HG02884 (cell line): Measurements from ENCODE around the gene C14orf119.
A peak's percentile ranks its signal among the peaks of the same experiment; 100 is the strongest.

Experiments
- ATAC-seq: cut with Tn5 transposase; IDR thresholded peaks from one replicate; pipeline ENCODE4 v1.9.1; 2021; ENCODE audit warnings: mild to moderate bottlenecking, moderate library complexity; ENCODE audit not compliant: unreplicated experiment

C14orf119 gene, protein sequence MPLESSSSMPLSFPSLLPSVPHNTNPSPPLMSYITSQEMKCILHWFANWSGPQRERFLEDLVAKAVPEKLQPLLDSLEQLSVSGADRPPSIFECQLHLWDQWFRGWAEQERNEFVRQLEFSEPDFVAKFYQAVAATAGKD

DNA sequence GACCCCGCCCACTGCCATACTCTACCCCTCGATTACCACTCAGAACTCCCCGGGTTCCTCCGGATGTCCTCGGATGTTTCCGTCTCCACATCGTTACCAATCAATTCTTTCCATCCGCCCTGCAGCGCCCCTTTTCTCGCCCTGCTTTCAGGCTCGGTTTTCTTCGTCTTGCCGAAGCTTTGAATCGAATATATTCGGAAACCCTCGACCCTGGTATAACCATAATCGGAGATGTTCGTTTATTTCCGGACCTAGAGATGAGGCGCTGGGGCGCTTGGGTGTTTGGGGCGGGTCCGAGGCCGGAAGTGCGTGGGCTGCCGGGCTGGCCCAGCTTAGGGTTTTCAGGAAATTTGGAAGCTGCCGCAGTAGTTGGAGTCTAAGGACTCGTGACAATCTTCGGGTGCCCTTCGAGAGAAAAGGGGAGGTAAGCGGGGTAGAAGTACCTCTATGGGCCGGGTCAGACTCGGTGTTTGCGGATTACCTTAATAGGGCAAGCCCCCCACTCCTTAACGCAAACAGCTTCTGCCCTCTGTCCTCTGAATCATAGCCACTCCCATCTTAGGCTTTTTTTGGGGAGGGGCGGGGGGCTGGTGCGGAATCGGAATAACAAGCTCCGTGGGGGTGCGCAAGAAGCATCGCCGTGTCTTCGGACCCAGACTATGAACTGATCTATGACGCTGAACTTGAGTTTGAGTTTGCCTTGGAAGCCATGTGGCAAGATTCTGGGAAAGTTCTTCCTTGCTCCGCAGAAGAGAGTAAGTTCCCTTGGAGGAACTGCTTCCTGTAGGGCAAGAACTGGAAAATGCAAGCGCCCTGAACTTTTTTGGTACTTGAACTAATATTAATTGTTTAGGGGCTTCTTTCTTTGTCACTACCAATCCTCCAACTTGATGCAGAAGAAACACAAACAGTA is at the start of gene C14orf119:
Gene C14orf119, plus strand, starts transcription at position 310 of the 913 bp plus-strand sequence. CDS start 2,154 bp downstream, outside the sequence.
- ATAC-seq = peak; percentile 84

DNA sequence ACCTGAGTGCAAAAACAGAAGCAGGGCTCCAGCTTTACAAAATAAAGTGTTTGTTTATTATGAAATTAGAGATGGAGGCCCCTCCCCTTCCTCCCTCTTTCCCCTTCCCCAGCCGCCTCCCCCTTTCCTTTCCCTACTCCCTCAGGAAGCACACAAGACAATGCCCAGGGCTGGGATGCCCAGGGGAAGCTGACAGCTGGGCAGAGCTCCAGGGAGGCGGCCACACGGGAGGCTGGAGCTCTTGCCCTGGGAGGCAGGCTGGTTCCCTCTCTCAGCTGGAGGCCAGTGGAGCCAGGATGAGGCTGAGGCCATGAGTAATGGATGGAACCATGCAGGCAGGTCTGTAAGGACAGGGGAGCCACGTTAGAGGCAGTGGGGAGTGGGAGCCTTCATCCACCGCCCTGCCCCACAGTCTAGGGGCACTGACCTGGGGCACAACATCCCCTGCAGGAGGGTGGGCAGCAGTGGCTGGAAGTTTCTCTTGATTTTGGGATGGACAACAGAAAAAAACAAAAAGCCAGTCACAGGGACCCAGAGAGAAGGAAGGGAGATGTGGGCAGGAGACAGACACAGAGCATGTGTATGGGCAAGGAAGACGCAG is 48.2 kb upstream of the C14orf119 start:
- ATAC-seq = no peak

DNA sequence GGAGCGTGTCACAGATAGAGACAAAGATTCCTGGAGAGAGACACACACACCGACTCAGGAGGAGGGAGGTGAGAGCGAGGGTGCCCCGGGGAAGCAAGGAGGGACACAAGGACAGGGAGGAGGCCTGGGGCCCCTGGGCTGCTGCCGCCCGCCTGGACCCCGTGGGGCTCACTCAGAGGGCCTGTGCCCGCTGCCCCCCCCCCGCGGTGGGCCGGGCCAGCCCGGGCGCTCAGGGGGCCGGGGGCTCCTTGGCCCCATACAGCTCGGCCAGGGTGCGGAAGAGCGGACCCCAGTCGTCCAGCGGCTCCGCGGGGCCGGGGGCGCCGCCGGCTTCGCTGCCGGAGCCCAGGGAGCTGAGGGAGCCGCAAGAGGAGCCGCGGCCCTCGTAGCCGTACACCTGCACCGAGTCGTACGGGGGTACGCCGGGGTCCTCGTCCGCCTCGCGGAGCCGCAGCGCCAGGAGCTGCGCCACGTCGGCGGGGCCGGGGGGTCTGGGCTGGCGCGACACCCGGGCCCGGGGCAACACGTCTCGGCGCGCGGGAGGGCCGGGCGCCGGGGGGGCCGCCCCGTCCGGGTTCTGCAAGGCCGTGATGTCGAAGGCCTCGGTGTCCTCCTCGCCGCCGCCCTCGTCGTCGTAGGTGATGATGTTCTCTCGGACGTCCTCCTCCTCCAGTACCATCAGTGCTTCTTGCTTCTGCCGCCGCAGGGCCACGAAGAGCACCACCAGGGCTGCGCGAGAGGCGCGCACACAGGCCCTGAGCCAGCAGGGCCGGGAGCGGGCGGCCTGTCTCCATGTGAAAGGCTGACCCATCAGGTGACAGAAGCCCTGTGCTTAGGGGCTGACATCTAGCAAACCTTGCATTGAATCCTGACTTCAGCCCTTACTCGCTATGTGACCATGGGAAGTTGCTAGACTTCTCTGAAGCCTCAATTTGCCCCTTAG is 47.3 kb upstream of the C14orf119 start:
- no peak for ATAC-seq

DNA sequence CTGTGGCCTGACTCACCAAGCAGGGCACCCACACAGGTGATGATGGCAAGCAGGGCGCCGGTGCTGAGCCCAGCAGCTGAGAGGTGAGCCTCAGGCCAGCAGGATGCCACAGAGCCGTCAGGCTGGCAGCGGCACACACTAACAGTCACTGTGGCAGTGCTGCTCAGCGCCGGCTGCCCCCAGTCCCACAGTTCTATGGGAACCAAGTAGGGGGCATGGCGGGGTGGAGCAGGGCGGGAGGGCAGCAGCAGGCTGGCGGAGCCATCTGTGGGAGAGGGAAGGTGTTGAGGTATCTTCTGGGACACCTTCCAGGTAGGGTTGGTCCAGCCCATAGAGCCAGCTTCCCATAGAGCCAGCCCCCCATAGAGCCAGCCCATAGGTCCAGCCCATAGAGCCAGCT is 46.3 kb upstream of the C14orf119 start:
- ATAC-seq = no peak

DNA sequence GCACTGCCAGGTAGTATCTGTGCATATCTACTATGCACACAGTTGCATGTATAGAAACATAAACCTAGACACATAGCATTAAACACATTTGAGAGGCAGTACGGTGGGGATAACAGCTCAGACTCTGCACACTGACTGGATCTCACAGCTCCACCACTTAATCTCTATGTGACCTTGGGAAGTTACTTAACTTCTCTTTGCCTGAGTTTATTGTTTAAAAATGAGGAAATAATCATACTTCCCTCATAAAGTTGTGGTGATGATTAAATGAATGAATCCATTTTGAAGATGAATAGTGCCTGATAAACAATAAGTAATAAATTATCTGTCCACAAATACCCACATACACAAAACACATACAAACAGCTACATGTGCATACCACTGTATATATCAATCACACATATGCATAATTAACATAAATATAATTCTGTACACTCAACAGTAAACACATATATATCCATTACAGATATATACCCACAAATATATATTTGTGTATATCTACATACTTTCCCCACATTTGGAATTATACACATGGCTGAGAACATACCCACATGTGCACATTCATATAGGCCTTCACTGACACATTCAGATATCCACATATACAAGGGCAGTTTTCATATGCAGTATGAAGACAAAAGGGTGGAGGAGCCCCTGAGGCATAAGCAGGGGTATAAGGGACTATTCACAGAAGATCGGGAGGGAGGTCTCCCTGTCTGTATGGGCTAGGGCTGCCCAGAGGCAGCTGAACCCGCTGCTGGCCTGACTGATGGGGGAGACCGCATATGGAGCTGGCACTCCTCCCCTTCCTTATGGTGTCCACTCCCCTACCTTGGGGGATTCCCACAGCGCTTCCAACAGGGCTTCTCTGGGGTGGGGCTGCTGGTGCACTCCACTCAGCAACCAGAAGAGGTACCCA is 43.9 kb upstream of the C14orf119 start:
- no peak for ATAC-seq

DNA sequence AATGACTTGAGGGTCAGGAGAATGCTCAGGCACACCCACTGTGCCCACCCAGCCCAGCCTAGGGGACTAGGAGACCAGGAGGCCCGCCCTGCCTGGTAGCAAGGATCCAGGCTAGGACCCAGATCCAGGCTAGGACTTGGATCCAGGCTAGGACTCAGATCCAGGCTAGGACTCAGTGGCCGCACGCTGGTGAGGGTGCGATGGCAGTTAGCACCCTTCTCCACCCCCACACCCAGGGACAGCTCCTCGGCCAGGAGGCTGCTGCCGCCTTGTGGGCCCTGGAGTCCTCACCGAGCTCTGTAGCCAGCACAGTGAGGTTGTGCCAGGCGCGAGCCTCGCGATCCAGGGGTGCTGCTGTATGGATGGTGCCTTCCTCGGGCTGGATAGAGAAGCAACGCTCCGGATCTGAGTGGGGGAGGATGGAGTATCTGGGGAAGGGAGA is 43.1 kb upstream of the C14orf119 start:
- no peak for ATAC-seq

DNA sequence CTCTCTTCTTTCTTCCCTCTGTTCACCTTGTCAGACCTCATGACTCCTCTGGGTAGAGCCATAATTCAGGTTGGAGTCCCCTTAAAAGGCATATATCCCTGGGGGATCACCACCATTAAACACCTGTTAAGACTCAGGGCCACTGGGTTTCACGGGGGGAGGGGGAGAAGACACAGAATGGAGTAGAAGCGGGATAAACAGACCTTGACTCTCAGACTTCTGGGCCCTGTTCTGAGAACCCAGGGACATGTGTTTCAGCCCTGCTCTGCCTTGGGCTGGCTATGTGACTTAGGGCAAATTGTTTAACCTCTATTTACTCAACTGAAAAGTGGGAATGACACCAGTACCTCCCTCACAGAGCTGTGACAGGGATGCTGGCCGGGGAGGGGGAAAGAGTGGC is 42.6 kb upstream of the C14orf119 start:
- no peak for ATAC-seq

DNA sequence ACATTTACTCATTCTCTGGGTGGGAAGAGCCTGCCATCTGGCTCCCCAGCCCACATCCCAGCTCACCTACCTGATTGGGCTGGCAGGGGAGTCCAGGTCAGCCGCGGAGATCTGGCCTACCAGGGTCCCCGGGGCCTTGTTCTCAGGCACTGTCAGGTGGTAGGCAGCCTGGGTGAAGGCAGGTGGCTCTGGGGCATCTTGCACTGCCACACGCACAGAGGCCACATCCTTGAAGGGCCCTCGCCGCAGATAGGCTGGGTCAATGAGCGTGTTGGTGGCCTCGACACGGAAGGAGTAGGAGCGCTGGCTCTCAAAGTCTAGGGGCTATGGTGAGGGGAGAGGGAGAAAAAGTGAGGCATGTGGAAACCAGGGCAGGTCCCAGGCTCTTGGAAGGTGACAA is 41.9 kb upstream of the C14orf119 start:
- ATAC-seq = no peak

DNA sequence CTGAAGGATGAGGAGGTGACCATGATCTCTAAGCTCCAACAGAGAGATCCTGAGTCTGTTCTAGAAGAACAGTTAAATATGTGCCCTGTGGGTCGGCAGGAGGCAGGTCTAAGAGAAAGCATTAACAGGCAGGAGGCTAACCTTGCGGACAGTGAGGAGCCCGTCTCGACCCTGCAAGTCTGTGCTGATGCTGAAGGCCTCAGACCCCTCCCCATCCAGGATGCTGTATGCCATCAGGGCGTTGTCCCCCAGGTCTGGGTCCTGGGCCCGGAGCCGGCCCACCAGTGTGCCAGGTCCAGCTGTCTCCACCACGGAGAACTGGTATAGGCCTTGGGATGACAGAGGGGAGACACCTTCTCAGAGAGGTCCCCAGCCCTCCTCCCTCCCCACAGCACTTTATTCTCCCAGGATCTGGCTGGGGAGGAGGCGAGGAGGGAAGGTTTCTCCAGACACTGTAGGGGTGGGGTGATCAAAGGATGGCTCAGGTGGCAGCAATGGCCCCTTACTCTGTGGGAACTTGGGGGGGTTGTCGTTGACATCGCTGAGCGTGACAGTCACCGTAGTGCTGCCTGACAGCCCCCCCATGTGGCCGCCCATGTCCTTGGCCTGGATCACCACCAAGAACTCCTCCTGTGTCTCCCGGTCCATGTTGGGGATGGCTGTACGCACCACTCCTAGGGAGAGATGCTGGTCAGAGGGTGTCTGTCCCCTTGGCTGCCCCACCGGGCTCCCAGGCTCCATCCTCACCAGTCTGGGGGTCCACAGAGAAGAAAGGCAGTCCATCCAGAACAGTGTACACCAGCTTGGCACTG is 41.1 kb upstream of the C14orf119 start:
- no peak for ATAC-seq

DNA sequence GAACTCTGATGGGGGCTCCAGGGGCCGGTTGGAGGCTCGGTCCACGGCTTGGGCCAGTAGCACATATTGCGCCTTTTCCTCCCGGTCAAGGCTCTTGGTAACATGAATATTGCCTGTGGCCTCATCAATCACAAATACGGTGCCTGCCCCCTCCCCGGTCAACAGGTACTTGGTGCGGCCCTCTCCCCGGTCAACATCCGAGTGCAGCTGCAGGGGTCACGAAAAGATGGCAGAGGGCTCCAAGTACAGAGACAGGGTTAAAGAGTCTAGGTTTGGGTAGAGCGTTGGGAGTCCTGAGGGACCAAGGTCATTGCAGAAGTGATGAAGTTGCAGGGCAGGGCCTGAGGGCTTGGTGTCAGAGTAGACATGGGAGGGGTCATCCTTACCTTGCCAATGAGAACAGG is 40.2 kb upstream of the C14orf119 start:
- ATAC-seq = no peak

DNA sequence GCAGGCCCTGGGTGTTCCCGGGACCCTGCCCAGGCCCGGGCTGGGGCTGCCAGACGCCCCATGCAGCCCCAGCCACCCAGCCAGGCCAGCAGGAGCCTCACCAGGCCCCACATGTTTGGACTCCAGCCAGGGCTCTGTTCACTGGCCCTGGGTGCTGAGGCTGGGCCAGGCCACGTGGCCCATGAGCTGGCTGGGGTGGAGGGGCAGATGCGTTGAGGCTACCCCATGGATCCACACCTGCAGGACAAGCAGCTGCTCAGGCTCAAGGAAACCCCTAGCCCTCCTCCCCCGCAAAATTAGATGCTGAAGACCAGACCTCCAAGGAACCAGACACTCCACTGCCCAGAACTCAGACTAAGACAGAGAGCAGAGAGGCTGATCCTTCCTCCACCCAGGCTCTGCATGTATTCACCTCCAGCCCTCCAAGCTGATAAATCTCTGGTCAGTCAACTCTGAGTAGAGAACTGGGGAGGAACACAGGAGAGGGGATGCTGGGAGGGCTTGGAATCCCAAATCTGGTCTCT is 39.6 kb upstream of the C14orf119 start:
- ATAC-seq = no peak

DNA sequence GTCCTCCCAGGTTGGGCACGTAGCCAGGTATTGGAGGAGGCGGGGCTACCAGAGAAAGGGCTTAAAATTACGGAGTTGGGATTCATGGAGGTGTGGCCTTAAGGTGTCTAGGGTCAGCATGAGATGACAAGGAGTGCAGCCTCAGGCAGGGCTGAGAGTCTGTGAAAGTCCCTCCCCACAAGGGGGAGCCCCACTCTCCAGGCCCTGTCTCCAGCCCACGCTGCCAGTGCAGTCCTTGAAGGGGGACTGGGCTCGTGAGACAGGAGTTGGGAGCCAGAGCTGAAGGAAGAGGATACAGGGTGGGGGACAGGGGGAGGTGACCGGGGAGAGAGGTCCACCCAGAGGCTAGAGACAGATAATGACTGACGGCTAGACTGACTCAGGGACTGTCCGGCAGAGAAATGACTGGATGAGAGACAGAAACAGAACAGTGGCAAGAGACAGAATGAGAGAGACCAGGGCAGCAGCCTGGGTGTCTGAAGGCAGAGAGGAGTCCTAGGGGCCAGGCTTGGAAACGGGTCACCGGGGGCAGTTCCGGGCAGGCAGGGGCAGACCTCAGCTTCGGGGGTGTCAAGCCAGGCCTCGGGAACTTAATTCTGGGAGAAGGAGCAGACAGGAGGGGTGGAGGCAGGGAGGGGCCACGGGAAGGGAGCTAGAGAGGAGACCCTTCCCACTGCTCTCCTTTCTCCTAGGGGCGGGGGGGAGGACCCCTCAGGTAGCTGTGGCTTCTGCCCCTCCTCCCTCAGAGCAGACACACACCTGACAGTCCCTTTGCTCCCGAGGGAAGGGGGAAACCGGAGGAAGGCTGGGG is 39.0 kb upstream of the C14orf119 start:
- peak; percentile 43 for ATAC-seq

DNA sequence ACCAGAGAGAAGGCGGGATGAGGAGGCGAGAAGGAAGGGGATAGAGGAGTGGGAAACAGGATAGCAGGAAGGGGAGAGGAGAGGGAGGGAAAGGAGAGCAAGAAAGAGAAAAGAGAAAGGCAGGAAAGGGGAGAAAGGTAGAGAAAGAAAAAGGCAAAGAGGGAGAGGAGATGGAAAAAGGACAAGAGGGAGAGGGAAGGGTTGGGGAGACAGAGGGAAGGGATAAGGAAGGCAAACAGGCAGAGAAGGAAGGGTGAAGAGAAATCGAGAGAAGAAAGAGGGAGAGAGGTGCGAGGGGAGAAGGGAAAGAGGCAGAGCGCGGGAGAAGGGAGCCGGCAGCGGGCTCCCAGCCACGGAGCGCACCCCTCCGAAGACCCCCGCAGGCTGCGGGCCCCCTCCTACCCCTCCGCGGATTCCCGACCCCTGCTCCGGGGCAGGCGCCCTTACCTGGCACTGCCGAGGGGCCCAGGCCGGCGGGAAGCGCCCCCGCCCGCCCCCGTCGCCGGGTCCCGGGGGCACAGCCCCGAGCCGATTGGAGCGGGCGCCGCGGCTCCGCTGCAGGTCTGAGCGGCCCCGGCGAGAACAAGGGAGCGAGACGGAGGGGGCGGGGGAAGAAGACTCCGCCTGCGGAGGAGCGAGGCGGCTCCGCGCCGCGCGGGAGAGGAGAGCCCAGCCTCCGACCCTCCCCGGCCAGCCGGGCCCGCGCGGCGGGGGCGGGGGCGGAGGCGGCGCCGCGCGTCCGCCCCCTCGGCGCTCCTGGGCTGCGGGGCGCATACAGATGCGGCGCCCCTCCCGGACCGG is 38.1 kb upstream of the C14orf119 start, which contains the start of gene CDH24:
Gene CDH24, minus strand, starts transcription at position 565 of the 801 bp plus-strand sequence. CDS start 1,787 bp downstream, outside the sequence.
- peak; percentile 51 for ATAC-seq

DNA sequence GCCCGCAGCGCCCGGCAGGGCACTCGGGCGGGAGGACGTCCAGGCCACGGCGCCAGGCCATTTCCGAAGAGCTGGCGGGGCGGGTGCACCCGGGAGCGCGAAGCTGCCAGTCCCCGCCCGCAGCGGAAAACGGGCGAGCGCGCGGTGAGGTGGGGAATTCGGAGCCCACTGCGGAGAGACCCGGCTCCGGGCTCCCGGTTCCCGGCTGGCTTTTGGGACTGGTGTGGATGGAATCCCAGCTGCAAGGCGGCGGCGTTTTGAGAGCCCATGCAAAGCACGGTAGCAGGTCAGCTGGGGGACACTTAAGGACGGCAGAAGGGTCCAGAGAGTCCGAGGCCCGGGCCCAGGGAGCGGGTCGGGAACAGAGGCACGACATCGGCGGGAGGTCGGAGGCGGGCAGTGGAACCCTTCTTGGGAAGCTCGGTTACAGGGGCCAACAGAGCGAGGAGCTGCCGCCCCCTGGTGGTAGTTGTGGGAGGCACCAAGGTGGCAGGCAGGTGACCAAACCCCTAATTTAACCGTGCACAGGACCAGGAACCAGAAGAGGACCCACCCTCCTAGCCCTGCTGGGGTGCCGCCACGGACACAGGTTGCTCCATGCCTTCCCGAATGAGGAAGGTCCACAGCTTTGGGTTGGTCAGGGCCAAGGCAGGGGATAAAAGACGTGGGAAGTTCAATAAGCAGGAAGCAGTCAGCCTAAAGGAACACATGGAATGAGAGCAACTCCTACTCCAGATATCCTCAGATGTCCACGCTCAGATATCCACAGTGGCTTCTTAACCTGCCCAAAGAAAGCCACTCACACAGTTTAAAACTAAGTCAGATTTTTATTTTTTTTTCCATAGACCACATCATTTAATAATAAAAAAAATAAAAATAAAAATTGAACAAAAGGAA is 37.3 kb upstream of the C14orf119 start:
- ATAC-seq = peak; percentile 52

DNA sequence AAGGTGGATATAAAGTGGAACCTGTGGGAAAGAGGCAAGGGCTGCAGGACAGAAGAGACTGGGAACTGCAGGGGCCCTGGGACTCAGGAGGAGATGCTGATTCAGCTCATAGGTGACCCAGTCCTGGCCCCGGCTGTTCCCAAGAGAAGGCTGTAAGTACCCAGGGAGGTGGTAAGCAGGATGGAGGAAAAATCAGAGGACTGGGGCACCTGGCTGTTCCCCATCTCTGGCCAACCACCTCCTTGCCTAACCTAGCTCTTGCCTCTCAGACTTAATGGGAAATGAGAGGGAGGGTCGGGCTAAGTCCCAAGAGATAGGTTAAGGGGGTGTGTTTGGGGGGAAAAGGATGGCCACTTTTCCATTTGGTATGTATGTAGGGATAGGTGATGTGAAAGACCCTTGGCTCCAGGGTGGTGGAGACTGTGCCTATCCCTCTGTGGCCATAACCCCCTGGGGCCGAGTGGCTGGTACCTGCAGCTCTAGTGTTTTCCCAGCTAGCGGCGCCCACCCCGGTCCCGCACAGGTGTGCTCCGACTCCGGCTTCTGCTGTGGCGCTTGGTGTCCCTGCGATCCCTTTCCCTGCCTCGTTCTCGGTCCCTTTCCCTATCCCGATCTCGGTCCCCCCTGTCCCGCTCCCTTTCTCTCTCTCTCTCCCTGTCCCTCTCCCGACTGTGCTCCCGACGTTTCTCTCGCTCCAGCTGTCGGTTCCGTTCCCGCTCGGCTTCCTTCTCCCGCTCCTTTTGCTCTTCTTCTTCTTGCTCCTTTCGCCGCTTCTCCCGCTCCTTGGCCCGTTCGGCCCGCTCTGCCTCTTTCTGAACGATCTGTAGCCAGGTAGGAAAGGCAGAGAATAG is 36.4 kb upstream of the C14orf119 start:
- ATAC-seq = no peak
